HL-60 (cell line): Measurements from ENCODE around the gene GPR107.

Source experiments
- DNase-seq, 2 experiments: peaks; one replicate each; pipeline ENCODE4 v3.0.0-alpha.2; 2010 to 2020; ENCODE audit warnings: low read depth in 1 of 2, low spot score in 1 of 2
- H3K27ac ChIP-seq: fragments of 250-450 bp; sonication (Bioruptor Pico); replicated peaks from 2 replicates; pipeline ENCODE4 v1.5.1; 2020; ENCODE audit warnings: mild to moderate bottlenecking, moderate library complexity
- H3K27me3 ChIP-seq: fragments of 250-450 bp; sonication (Bioruptor Pico); 2 replicates; pipeline ENCODE4 v1.5.1; 2021; ENCODE audit warnings: mild to moderate bottlenecking, moderate library complexity; ENCODE audit not compliant: insufficient read depth, poor library complexity, severe bottlenecking
- H3K4me3 ChIP-seq: replicated peaks from 2 replicates; pipeline ENCODE4 v1.5.1; 2011; ENCODE audit warnings: mild to moderate bottlenecking, control low read depth, low read length; ENCODE audit not compliant: insufficient read depth
- GABPA ChIP-seq: IDR thresholded peaks from 2 replicates; pipeline ENCODE4 v1.6.1; 2012; ENCODE audit warnings: low read depth
- POLR2AphosphoS5 ChIP-seq: IDR thresholded peaks from 2 replicates; pipeline ENCODE4 v1.6.1; 2012; ENCODE audit warnings: low read depth
- SPI1 ChIP-seq: IDR thresholded peaks from 2 replicates; pipeline ENCODE4 v1.6.1; 2012; ENCODE audit warnings: low read depth, mild to moderate bottlenecking, borderline replicate concordance
- TF ChIP-seq, protein P1 (sequence below): IDR thresholded peaks from 2 replicates; pipeline ENCODE4 v1.6.1; 2012; ENCODE audit warnings: low read depth; ENCODE audit not compliant: insufficient replicate concordance
- TF ChIP-seq, protein P2 (sequence below): IDR thresholded peaks from one replicate; pipeline ENCODE4 v1.5.1; 2011; ENCODE audit warnings: low read length, control low read depth, inconsistent platforms; ENCODE audit not compliant: insufficient read depth

The GPR107 gene

GRCh38 chr9:130118841-130119518 lies 65.3 kb downstream of the GPR107 start:
- no peak for DNase-seq
- Histone ChIP-seq H3K27ac (no peak overlapping the region), H3K4me3 (no peak overlapping the region), H3K27me3 (no peaks in the 10 kb centered on the region)
- TF ChIP-seq, protein P1, sequence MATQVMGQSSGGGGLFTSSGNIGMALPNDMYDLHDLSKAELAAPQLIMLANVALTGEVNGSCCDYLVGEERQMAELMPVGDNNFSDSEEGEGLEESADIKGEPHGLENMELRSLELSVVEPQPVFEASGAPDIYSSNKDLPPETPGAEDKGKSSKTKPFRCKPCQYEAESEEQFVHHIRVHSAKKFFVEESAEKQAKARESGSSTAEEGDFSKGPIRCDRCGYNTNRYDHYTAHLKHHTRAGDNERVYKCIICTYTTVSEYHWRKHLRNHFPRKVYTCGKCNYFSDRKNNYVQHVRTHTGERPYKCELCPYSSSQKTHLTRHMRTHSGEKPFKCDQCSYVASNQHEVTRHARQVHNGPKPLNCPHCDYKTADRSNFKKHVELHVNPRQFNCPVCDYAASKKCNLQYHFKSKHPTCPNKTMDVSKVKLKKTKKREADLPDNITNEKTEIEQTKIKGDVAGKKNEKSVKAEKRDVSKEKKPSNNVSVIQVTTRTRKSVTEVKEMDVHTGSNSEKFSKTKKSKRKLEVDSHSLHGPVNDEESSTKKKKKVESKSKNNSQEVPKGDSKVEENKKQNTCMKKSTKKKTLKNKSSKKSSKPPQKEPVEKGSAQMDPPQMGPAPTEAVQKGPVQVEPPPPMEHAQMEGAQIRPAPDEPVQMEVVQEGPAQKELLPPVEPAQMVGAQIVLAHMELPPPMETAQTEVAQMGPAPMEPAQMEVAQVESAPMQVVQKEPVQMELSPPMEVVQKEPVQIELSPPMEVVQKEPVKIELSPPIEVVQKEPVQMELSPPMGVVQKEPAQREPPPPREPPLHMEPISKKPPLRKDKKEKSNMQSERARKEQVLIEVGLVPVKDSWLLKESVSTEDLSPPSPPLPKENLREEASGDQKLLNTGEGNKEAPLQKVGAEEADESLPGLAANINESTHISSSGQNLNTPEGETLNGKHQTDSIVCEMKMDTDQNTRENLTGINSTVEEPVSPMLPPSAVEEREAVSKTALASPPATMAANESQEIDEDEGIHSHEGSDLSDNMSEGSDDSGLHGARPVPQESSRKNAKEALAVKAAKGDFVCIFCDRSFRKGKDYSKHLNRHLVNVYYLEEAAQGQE = no peak
- TF ChIP-seq, protein P2, sequence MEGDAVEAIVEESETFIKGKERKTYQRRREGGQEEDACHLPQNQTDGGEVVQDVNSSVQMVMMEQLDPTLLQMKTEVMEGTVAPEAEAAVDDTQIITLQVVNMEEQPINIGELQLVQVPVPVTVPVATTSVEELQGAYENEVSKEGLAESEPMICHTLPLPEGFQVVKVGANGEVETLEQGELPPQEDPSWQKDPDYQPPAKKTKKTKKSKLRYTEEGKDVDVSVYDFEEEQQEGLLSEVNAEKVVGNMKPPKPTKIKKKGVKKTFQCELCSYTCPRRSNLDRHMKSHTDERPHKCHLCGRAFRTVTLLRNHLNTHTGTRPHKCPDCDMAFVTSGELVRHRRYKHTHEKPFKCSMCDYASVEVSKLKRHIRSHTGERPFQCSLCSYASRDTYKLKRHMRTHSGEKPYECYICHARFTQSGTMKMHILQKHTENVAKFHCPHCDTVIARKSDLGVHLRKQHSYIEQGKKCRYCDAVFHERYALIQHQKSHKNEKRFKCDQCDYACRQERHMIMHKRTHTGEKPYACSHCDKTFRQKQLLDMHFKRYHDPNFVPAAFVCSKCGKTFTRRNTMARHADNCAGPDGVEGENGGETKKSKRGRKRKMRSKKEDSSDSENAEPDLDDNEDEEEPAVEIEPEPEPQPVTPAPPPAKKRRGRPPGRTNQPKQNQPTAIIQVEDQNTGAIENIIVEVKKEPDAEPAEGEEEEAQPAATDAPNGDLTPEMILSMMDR = no peak
- TF ChIP-seq POLR2AphosphoS5 (no peak), SPI1 (no peak), GABPA (no peak)

- Histone ChIP-seq H3K4me3 (no peak overlapping the region), H3K27me3 (no peaks in the 10 kb centered on the region), H3K27ac (no peak overlapping the region)
- no peak for DNase-seq
- TF ChIP-seq, protein P2 = no peak
- TF ChIP-seq SPI1 (no peak), GABPA (no peak), POLR2AphosphoS5 (no peak)
- TF ChIP-seq, protein P1 = no peak
These were observed 66.0 kb downstream of the GPR107 start for GRCh38 chr9:130119519-130120298.

GRCh38 chr9:130120299-130120587 lies 66.5 kb downstream of the GPR107 start:
- no peak for TF ChIP-seq GABPA
- no peak for TF ChIP-seq POLR2AphosphoS5
- TF ChIP-seq SPI1 = no peak
- TF ChIP-seq, protein P2 = no peak
- TF ChIP-seq, protein P1 = no peak
- no peak for DNase-seq
- Histone ChIP-seq H3K27ac (no peak overlapping the region), H3K4me3 (no peak overlapping the region), H3K27me3 (no peaks in the 10 kb centered on the region)
